GM23338 (cell line): ENCODE results near the gene ARRB1.

Source experiments
- CREB1 ChIP-seq: fragments of 250-450 bp; sonication (Bioruptor Pico); IDR thresholded peaks from 2 replicates; pipeline ENCODE4 v1.5.0; 2020; ENCODE audit warnings: low read depth, mild to moderate bottlenecking, moderate library complexity
- CTCF ChIP-seq, 2 experiments: fragments of 200-600 bp in 1 of 2; sonication (generic) in 1 of 2; conservative IDR thresholded peaks; 2 replicates each; pipeline versions ENCODE4 v1.5.1 to v1.6.1; 2016 to 2017; ENCODE audit warnings: antibody characterized with exemption in 2 of 2, low read depth in 2 of 2, mild to moderate bottlenecking in 2 of 2, moderate library complexity in 1 of 2
- EZH2 ChIP-seq: fragments of 200-600 bp; sonication (generic); IDR thresholded peaks from one replicate; pipeline ENCODE4 v1.8.0; 2017; ENCODE audit warnings: antibody characterized with exemption, mild to moderate bottlenecking, low read depth; ENCODE audit not compliant: unreplicated experiment
- EZH2phosphoT487 ChIP-seq: fragments of 200-600 bp; sonication (generic); IDR thresholded peaks from one replicate; pipeline ENCODE4 v1.8.1; 2018; ENCODE audit warnings: antibody characterized with exemption; ENCODE audit not compliant: unreplicated experiment
- JUNB ChIP-seq: IDR thresholded peaks from one replicate; pipeline ENCODE4 v1.6.1; 2016; ENCODE audit warnings: antibody characterized with exemption; ENCODE audit not compliant: unreplicated experiment
- NANOG ChIP-seq: IDR thresholded peaks from 2 replicates; pipeline ENCODE4 v1.6.1; 2016; ENCODE audit warnings: antibody characterized with exemption, borderline replicate concordance
- POLR2AphosphoS5 ChIP-seq: IDR thresholded peaks from 2 replicates; pipeline ENCODE4 v1.6.1; 2016; ENCODE audit warnings: antibody characterized with exemption, low read depth
- REST ChIP-seq: IDR thresholded peaks from one replicate; pipeline ENCODE4 v1.6.1; 2018; ENCODE audit warnings: antibody characterized with exemption; ENCODE audit not compliant: unreplicated experiment
- STAT1 ChIP-seq: IDR thresholded peaks from one replicate; pipeline ENCODE4 v1.6.1; 2016; ENCODE audit warnings: antibody characterized with exemption; ENCODE audit not compliant: unreplicated experiment
- ZNF114 ChIP-seq: fragments of 250-450 bp; sonication (Bioruptor Pico); IDR thresholded peaks from 2 replicates; pipeline ENCODE4 v1.5.0; 2020; ENCODE audit warnings: mild to moderate bottlenecking, moderate library complexity

GRCh38 chr11:75365711-75366181 is 14.3 kb upstream of the ARRB1 start:
- no peak for TF ChIP-seq CTCF (conservative IDR thresholded peaks at IDR 0.05; ENCODE audit: low read depth in 2 of 2)
- no peak for TF ChIP-seq STAT1
- no peak for TF ChIP-seq POLR2AphosphoS5
- TF ChIP-seq REST, result no peak
- TF ChIP-seq CREB1 (CRISPR knock-in tag), result no peak
- TF ChIP-seq ZNF114 (CRISPR knock-in tag), result no peak
- TF ChIP-seq EZH2, result no peak
- no peak for TF ChIP-seq EZH2phosphoT487
- TF ChIP-seq NANOG, result no peak
- no peak for TF ChIP-seq JUNB
